Stimulated activated CD4-positive, alpha-beta T cell treated with anti-CD3 and anti-CD28 coated beads, TNF-alpha, amount 100 ng/mL, for 1 hour (primary cell): ENCODE data around the gene DNAJC24.
"Not testable (repeated sequence)": the region's sequence is repeated elsewhere in the genome, so short reads cannot be mapped to it uniquely, and the experiment has no call there.

Source experiments
- DNase-seq, 3 donors: peaks; one replicate each; pipeline ENCODE4 v3.0.0-alpha.2; 2020; ENCODE audit warnings: low read depth in 3 of 3, low spot score in 1 of 3

DNAJC24 gene, protein sequence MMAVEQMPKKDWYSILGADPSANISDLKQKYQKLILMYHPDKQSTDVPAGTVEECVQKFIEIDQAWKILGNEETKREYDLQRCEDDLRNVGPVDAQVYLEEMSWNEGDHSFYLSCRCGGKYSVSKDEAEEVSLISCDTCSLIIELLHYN

DNA sequence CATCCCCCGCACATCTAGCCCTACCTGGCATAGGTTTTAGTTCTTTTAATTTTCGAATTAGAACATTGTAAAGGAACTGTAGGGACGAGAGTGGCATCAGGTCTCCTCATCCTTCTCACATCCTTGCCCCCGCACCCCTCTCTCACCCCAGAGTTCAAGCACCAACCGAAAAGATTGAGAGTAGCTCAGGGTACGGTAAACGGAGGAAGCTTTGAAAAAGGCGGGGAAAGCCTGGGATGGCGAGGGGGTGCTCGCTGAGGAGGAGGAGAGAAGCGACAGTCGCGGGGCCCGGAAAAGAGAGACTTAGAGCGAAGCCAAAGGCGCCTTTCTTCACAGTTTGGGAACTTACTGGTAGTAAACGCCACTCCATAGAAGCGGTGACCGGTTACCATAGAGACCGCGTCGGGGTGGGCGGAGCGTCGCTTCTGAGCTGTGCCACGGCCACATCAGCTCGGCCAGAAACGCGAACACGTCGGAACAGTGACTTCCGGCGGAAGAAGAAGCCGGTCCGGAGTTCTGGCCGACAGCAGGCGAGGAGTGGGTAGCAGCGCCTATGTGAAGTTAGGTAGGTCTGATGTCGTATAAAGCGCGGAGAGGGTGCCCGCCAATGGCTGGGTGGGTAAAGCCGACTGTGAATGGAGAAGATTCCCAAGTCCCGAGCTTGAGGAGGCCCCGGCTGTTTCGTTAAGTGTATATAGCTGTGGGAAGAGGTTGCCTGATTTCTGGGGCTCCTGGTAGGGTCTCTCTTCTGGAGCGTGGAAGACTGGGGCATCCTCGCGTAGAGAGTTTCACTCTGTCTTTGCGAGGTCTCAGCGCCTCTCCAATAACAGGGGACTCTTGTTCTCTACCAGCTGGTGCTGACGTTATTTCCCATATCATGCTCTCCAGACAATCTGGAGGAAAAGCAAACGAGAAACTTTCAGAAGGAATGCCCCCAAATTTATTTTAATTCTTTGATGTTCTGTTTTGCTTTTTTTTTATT lies at the start of gene DNAJC24, which contains the start of gene DCDC1:
DNAJC24 (plus strand) TSS at position 513 of the 982 bp plus-strand sequence. CDS start 889 bp downstream, outside the sequence.
DCDC1 (minus strand) TSS at position 392 of the 982 bp plus-strand sequence. CDS start 41,459 bp downstream, outside the sequence.
- peak; percentile 83 to 88 (median 85) for DNase-seq

DNA sequence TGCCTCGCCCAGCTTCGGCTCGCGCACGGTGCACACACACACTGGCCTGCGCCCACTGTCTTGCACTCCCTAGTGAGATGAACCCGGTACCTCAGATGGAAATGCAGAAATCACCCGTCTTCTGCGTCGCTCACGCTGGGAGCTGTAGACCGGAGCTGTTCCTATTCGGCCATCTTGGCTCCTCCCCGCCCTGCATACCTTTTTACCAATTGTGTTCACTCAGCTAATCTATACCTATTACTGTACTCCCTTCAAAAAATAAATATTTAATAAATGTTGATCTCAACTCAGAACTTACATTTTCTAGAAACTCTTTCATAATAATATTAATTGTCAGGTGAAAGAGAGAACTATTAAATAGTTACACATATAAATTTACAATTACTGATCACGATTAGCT lies 48.2 kb upstream of the DNAJC24 start:
- not testable (repeated sequence) for DNase-seq

DNA sequence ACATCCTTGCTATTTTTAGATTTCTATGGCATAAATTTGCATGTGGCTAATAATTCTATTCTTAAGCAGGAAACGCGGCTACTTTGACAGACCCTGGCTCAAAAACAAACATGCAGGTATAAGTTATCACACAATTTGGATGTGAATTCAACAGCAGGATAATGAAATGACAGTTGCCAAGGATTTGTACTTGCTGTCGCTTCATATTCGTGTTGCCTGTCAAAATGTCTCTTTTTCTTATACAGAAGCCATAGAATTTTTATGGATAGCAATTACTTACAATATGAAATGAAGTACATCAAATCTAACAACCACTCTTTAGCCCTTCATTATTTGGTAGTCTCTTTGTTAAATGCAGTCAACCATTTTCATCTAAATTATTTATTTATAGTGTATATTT lies 46.5 kb upstream of the DNAJC24 start:
- DNase-seq = no peak

DNA sequence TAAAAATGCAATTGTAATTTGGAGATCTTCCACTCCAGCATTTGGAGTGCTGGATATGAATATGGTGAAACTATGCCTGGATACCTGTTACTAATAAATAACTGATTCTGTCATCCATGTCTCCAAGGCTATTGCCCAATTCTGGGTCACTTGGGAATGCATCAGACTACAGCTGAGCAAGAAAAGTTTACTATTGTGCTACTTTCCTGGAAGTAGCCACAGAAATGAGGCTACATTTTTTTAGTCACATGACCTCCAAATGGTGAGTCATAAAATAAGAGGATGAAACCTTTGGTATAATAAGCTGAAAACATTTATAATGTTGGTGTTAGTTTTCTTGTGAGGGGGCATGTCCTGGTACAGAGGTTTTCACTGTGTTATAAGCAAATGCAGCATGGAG lies 44.5 kb upstream of the DNAJC24 start:
- no peak for DNase-seq

DNA sequence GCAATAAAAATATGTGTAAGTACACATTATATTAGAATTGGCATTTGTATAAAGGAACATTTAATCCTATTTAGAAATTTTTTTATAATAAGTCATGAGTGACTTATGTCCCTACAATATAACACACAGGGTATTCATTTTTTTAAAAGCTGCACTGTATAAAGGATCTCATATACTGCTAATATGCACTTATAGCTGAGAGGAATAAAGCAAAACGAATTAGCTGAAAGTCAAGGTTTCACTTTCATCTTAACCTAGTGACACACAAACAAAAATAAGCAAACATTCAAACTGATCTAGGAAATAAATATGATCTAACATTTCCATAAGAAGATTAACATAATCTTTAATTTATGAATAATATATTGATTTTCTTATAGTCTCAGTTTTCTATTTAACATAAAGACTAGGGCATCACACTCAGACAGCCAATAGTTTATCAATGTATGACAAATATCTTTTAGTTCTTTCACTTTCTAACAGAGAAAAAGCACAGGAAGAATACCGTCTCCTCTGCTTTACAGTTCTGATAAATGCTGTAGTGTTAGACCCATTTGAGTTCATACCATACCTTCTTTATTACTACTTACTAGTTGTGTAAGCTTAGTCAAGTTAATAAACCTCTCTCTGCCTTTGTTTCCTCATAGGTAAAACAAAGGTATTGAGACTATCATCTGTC lies 43.1 kb upstream of the DNAJC24 start:
- DNase-seq = no peak

DNA sequence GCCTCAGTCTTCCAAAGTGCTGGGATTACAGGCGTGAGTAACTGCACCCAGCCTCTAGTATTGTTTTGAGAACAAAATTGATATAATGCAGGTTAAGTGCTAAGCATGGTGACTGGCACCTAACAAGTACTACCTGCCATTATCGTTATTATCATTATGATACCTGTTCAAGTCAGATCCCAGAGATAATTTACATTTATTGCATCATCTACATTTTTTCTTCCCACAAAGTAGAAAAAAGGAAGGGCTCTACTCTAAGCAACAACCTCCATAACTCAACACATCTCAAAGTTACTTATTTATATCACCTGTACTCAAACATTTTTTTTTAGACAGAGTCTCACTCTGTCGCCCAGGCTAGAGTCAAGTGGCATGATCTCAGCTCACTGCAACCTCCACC lies 42.2 kb upstream of the DNAJC24 start:
- DNase-seq = no peak

DNA sequence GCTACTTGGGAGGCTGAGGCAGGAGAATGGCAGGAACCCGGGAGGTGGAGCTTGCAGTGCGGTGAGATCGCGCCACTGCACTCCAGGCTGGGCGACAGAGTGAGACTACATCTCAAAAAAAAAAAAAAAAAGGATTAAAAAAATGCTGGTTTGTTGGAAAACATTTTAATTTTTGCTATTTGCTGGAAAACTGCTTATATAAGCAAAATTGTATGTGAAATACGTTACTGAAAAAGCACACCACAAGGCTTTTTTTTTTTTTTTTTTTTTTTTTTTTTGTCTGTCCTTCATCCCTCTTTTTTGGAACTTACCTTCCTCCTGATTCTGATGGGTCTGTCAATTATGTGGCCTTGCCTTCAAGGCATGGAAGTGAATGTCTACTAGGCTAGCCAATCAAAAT lies 41.0 kb upstream of the DNAJC24 start:
- DNase-seq = no peak

DNA sequence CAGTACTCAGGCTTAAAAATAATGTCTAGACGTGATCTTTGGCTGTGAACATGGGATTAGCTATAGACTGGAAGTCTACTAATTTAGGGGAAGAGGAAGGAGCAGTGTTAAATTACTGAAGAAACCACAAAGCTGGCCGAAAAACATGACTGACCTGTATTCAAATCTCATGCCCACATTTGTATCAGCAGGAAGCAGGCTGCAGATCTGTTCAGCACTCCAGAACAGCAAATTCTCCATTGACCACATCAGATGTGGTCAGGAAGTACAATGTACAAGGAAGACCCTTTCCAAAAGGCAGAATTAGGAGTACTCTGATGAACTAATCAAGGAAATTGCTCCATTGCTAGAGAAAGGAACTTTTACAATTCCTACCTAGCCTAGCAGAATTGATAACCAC lies 31.9 kb upstream of the DNAJC24 start:
- no peak for DNase-seq

DNA sequence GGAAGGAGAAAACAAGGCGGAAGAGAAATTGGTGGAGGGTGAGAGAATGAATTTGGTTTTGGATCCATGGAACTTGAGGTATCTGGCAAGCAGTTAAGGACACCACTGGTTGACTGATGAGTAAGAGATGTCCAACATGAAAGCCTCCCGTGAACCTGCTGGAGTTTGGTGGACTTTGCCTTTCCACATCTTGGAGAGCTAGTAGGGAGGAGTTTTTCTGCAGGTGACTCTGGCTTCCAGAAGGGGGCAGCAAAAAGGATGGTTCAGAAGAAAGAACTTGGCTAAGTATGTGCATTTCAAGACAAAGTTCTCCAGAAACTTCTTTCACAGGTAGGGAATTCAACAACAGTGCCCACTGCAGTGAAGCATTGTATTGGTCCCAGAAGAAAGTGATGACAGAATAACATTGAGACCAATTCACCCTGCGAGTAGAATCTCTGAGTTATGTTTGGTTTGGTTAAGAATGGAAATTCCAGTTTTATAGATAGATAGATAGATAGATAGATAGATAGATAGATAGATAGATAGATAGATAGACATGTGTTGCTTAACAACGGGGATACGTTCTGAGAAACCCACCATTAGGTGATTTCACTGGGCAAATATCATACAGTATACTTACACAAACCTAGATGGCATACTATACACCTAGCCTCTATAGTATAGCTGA lies 28.6 kb upstream of the DNAJC24 start:
- no peak for DNase-seq

DNA sequence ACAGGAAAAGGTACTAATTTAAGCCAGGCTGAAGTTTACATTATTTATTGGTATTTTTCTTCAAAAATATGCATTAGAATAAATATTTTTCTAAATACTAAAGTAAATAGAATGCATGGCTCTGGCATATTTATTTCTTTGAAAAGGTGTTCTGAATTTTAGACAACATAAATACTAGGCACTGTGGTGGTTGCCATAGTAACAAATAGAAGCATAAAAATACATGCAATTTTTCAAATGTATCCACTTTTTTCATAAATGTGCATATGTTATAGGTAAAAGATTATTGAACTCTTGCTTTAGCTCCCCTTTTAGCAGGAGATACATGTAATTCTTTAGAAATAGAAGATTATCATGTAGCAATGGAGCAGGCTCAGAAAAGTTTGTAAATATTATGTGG lies 18.5 kb upstream of the DNAJC24 start:
- no peak for DNase-seq

DNA sequence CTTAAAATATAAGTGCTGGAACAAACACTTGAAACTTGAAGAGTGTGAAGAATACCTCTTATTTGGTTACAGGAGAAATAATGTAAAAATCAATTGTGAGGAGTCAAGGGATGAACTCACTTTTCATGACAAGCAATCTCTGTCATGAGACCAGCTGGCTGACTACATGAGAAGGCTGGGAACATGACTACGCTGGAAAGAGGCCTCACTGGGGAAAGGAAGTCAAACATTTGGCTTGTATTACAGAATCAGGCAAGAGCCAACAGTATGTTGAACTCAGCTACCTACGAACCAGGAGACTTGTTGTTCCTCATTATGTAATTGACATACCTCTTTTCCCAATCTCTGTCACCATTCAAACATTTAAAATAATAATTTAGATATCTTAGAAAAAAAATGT lies 14.5 kb upstream of the DNAJC24 start:
- DNase-seq = no peak

DNA sequence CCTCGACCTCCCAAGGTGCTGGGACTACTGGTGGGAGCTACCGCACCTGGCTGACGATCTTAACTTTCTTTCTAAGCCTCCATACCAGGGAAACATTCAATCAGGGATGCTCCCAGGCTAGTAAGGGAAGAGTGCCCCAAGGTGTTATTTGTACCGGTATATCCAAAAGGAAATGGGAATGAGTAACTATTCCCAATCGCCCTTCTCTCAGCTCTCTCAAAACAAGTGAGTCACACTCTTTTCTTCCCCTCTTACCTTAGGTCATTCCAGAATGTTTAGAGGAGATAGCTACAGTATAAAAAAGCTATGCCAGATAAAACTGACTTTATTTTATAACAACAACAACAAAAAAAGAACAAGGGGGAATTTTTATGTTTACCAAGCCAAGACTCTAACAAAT lies 13.8 kb upstream of the DNAJC24 start:
- DNase-seq = no peak

DNA sequence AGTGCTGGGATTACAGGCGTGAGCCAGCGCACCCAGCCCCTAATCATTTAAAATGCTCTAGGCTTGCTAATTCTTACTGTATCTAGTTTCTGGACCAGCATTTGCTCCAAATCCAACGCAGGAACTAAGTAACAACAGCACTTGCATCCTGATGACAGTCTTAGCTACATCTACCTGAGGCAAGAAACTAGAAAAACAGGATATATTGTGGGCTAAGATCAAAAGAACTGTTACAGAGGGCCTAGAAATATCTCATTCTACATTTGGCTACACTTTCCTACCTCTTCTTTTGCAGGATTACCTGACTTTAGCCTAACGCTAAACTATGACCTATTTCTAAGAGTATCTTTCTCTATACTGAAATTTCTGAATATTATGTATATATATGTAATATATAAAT lies 7.9 kb upstream of the DNAJC24 start:
- DNase-seq = no peak

DNA sequence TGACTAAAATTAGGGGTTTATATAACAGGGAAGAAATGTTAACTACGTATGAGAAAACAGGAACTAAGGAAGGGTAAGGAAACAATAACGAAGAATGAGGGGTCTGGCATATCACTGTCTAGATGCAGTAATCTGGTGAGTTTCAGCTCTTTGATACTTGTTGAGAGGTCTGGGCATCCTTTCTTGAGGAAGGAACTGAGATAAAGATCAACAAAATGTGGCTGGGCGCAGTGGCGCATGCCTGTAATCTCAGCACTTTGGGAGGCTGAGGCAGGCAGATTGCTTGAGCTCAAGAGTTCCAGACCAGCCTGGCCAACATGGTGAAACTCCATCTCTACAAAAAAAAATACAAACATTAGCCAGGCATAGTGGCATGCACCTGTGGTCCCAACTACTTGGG lies 2.9 kb upstream of the DNAJC24 start:
- DNase-seq = no peak

DNA sequence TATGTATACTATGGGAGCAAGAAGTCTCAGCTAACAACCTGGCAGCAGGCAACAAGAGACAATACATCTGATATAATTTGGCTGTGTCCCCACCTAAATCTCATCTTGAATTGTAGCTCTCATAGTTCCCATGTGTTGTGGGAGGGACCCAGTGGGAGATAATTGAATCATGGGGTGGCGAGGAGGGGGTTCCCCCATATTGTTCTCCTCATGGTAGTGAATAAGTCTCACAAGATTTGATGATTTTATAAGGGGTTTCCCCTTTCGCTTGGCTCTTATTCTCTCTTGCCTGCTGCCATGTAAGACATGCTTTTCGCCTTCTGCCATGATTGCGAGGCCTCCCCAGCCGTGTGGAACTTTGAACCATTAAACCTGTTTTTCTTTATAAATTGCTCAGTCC lies 6.2 kb downstream of the DNAJC24 start:
- no peak for DNase-seq

DNA sequence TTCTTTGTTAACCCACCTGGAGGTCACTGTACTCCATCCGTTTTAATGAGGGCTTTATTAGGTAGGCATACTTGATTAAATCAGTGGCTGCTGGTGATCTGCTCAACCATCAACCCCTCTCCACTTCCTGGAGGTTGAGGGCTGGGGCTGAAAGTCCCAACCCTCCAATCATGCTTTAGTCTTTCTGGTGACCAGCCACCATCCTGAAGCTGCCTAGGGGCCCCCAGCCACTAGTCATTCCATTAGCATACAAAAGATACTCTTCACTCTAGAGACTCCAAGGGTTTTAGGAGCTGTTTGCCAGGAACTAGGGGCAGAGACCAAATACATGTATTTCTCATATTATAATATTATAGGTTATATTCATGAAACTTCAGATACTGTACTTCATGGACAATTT lies 13.5 kb downstream of the DNAJC24 start:
- DNase-seq = no peak

DNA sequence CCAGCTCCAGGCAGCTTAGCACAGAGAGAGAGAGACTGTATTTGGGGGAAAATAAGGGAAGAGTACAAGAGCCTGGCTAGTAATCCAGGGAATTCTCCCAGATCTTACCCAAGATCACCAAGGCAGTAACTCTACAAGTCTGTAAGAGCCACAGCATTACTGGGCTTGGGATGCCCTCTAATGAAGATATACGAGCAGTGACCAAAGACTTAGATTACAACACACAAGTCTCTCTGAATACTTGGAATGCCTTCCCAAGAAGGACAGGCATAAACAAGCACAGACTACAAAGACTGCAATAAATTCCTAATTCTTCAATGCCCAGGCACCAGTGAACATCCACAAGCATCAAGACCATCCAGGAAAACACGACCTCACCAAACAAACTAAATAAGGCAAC lies 17.7 kb downstream of the DNAJC24 start:
- no peak for DNase-seq

DNA sequence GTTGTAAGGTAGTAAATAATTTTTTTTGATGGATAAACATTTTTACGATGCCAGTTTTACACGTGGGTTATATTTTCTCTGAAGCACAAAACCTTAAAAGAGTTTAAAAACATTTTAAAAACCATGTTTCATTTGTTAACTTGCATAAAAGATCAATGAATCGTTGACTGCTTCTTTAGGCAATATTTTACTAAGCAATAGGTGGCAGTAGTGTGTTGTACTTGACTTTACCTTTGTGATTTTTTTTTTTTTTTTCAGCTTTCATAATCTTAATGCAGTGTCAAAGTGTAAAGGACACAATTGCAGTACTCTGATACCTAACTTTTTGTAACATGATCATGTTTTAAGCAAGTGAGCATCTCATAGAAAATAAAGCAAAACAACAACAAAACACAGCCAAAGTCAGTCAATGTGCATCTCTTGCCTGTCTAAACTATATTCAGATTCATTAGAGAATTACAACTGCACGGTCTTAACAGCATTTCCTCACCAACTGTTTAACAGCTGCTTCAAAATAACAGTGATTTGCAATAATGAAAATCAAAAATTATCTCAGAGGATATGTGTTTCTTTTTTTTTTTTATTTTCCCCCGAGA lies 27.7 kb downstream of the DNAJC24 start:
- DNase-seq = no peak

DNA sequence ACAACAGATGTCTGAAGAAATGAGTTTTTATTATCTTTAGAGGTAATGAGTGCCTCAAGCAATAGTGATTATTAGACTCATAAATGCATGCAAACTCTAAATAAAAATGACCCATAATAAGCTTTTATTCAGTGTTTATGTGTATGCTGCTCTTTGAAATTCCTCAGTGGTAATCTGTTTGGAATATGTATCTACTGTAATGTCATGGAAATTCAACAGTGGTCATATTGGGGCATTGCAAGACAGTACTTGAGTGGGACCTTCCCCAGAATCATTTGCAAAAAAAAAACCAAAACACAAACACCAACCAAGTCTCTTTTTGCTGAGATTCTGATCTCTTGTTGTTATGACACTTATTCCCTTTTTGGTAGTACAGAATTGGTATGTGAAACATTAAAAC lies 35.0 kb downstream of the DNAJC24 start:
- DNase-seq = no peak

DNA sequence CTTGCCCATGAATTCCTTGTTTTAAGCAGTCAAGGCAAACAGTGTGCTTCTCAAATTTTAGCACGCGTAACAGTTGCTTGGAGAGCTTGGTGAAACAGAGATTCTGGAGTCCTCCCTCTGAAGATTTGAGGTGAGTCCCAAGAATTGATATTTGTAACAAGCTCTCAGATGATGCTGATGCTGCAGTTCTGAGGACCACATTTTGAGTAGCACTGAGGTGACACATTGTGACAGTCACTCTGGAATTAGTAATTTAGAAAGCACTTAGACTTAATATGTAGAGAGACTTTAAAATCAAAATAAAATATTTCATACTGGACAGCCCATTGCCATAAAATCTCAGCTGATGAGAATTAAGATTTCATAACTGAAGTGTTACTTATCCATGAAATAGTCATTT lies 38.5 kb downstream of the DNAJC24 start:
- no peak for DNase-seq

DNA sequence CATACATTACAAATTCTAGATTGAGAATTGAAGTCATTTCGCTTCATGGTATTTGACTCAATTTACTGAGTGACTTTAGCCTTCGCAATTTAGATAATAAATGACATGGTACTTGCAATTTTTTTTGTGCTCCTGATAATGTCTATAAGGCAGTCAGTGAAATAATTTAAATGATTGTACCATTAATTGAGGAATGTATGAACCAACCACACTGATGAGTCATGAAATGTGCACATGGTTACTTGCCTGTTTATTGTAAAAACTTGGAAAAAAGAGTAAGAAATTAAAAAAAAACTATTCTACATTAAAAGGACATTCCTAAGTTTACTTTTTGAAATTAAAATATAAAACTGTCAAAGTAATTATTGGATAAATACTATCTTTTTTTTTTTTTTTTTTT lies 43.3 kb downstream of the DNAJC24 start:
- DNase-seq = no peak
